K562 (cell line): ENCODE results near the gene CSNK1A1. TPM values are rescaled to one million over a fixed set of nuclear protein-coding genes. Genes with fewer than 3 reads are reported as not detected.

Experiments used
- ARNT ChIP-seq, 2 experiments: fragments of 450-650 bp; IDR thresholded peaks; 2 replicates each; pipeline ENCODE4 v1.6.1; 2016; ENCODE audit warnings: mild to moderate bottlenecking in 1 of 2
- ELF1 ChIP-seq: fragments of 200-800 bp; sonication (Bioruptor generic); IDR thresholded peaks from 2 replicates; pipeline ENCODE4 v1.6.1; 2016; ENCODE audit warnings: missing genetic modification characterization, missing compliant biosample characterization
- ELK3 ChIP-seq: fragments of 450-650 bp; formaldehyde crosslinking; IDR thresholded peaks from 2 replicates; pipeline ENCODE4 v1.4.0; 2020; ENCODE audit warnings: mild to moderate bottlenecking
- ETV5 ChIP-seq: sonication (generic); formaldehyde crosslinking; IDR thresholded peaks from 2 replicates; pipeline ENCODE4 v1.4.0; 2020; ENCODE audit warnings: low read depth, mild to moderate bottlenecking, missing genetic modification reagents
- EZH2 ChIP-seq: IDR thresholded peaks from 2 replicates; pipeline ENCODE4 v1.6.1; 2012; ENCODE audit warnings: low read depth, mild to moderate bottlenecking, inconsistent platforms, low read length, borderline replicate concordance
- FOS ChIP-seq: IDR thresholded peaks from 3 replicates; pipeline ENCODE4 v1.6.1; 2011; ENCODE audit not compliant: insufficient read length; ENCODE audit errors: extremely low read depth
- FOXO4 ChIP-seq: fragments of 450-650 bp; formaldehyde crosslinking; IDR thresholded peaks from 2 replicates; pipeline ENCODE4 v1.4.0; 2020; ENCODE audit warnings: mild to moderate bottlenecking, moderate library complexity
- GATAD2A ChIP-seq: fragments of 450-650 bp; IDR thresholded peaks from 2 replicates; pipeline ENCODE4 v1.6.1; 2017
- HNRNPK ChIP-seq: fragments of 200-400 bp; formaldehyde crosslinking; IDR thresholded peaks from one replicate; pipeline ENCODE4 v1.6.1; 2018; ENCODE audit warnings: mild to moderate bottlenecking, low read depth, low read length; ENCODE audit not compliant: poor library complexity, severe bottlenecking
- KAT8 ChIP-seq: fragments of 450-650 bp; IDR thresholded peaks from 2 replicates; pipeline ENCODE4 v1.6.1; 2016; ENCODE audit warnings: low read depth, mild to moderate bottlenecking
- L3MBTL2 ChIP-seq: fragments of 450-650 bp; IDR thresholded peaks from 2 replicates; pipeline ENCODE4 v1.6.1; 2016; ENCODE audit warnings: mild to moderate bottlenecking, moderate library complexity
- MXI1 ChIP-seq: IDR thresholded peaks from 2 replicates; pipeline ENCODE4 v1.6.1; 2011; ENCODE audit warnings: low read depth, mild to moderate bottlenecking, improper control_type of control experiment, low read length
- PCBP1 ChIP-seq: fragments of 200-400 bp; formaldehyde crosslinking; IDR thresholded peaks from 2 replicates; pipeline ENCODE4 v1.6.1; 2018; ENCODE audit warnings: mild to moderate bottlenecking, low read depth, low read length; ENCODE audit not compliant: poor library complexity, severe bottlenecking
- THAP7 ChIP-seq: fragments of 250-450 bp; sonication (Bioruptor Pico); IDR thresholded peaks from 2 replicates; pipeline ENCODE4 v1.5.0; 2021
- ZBTB12 ChIP-seq: fragments of 250-450 bp; sonication (Bioruptor Pico); IDR thresholded peaks from 2 replicates; pipeline ENCODE4 v1.4.0; 2020
- ZBTB49 ChIP-seq: sonication (generic); formaldehyde crosslinking; IDR thresholded peaks from 2 replicates; pipeline ENCODE4 v1.8.0; 2022; ENCODE audit warnings: missing genetic modification reagents, mild to moderate bottlenecking, borderline replicate concordance
- ZKSCAN1 ChIP-seq: fragments of 150-350 bp; IDR thresholded peaks from 2 replicates; pipeline ENCODE4 v1.6.1; 2016; ENCODE audit warnings: low read depth, low read length
- ZNF146 ChIP-seq: IDR thresholded peaks from one replicate; pipeline ENCODE4 v1.6.1; 2018; ENCODE audit warnings: missing compliant biosample characterization; ENCODE audit not compliant: unreplicated experiment
- ZNF324 ChIP-seq: fragments of 250-450 bp; sonication (Bioruptor Pico); IDR thresholded peaks from 2 replicates; pipeline ENCODE4 v1.4.0; 2020; ENCODE audit warnings: mild to moderate bottlenecking
- ZNF449 ChIP-seq: fragments of 250-450 bp; sonication (Bioruptor Pico); IDR thresholded peaks from 2 replicates; pipeline ENCODE4 v1.8.0; 2022; ENCODE audit warnings: moderate library complexity, mild to moderate bottlenecking, inconsistent platforms
- polyA plus RNA-seq, 8 experiments: library from polyadenylated mRNA; depleted of rRNA in 4 of 8; stranded (reverse) in 5 of 8; unstranded in 3 of 8; fragments of >200 nt; fragmentation: Nextera tagmentation in 2 of 8; fragmentation: Illumina TruSeq in 1 of 8; extraction: Ambion mirVana in 2 of 8; extraction: Trizol in 1 of 8; gene quantifications; 2 replicates each; pipeline versions ENCODE4 v1.2.1 to v1.2.3, GENCODE V29; 2011 to 2014; ENCODE audit warnings: inconsistent platforms in 1 of 8, missing spikeins in 1 of 8
- total RNA-seq, 7 experiments: library from RNA; depleted of rRNA in 6 of 7; stranded (reverse); fragments of >200 nt in 6 of 7; fragmentation: Illumina TruSeq in 2 of 7; extraction: Trizol in 2 of 7; gene quantifications; 2 replicates each; pipeline versions ENCODE4 v1.2.1 to v1.2.3, GENCODE V29; 2011 to 2021; ENCODE audit warnings: low replicate concordance in 1 of 7

Gene CSNK1A1
- total and polyA plus RNA-seq, 9 of the 15 experiments (the other 6 are each of a cell fraction or from before 2014, with no cell fraction given), result 49.1 to 196 (median 154) TPM

- TF ChIP-seq FOXO4 (CRISPR knock-in tag), result no peak
- TF ChIP-seq ETV5 (CRISPR knock-in tag), result no peak
- TF ChIP-seq HNRNPK, result no peak
- no peak for TF ChIP-seq ZNF324 (CRISPR knock-in tag)
- TF ChIP-seq THAP7 (CRISPR knock-in tag), result no peak
- no peak for TF ChIP-seq EZH2
- TF ChIP-seq ELK3 (CRISPR knock-in tag), result no peak
- TF ChIP-seq ZKSCAN1, result no peak
- no peak for TF ChIP-seq ZNF146 (CRISPR knock-in tag)
- TF ChIP-seq GATAD2A, result no peak
- TF ChIP-seq L3MBTL2, result no peak
- TF ChIP-seq KAT8, result peak; percentile 86; the same call in 1 of the 2 replicates
- no peak for TF ChIP-seq MXI1
- TF ChIP-seq PCBP1, result no peak
- no peak for TF ChIP-seq ZBTB12 (CRISPR knock-in tag)
- TF ChIP-seq ZNF449 (CRISPR knock-in tag), result no peak
- no peak for TF ChIP-seq ZBTB49
- TF ChIP-seq ARNT (IDR thresholded peaks at IDR 0.05), result no peak
- no peak for TF ChIP-seq FOS
- no peak for TF ChIP-seq ELF1 (tag)
Observed at GRCh38 chr5:149550594-149551226, 529 bp downstream of the CSNK1A1 start (continued).
